ENCODE data around the gene OSBPL8. TPM values are rescaled to one million over a fixed set of nuclear protein-coding genes. Genes with fewer than 3 reads are reported as not detected.

OSBPL8 gene
- total and polyA plus RNA-seq, 4 donors = 6.9 to 32.5 (median 22.9) TPM

DNA sequence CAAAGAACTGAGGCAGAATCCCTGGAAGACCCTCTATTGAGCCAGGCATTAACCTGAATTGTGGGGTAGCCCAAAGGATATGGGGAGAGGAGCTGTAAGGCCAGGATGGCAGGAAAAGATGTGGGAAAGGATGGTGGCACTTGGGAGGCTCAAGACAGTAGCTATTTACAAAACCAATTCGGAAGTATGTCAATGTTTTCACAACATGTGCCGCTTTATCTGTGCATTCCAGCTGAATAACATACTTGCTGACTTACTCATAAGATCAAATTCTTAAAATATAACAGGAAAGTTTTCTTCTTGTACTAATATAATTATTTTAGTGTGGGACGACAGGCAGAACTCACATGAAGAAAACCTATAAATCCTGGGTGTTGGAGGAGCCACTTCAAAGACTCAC, 222.0 kb downstream of the OSBPL8 start:
- DNase-seq (ENCODE audit: low spot score) = no peak
- no peak overlapping the region for H3K27ac ChIP-seq (ENCODE audit: low read depth in 1 of 2, low read length in 2 of 2)
- WGBS = 80% methylated on average over 3 of the region's 3 CpGs
- H3K9ac ChIP-seq (ENCODE audit: low read depth in 1 of 2, low read length in 2 of 2) = no peak overlapping the region
- H3K4me1 ChIP-seq (ENCODE audit: control insufficient read depth in 4 of 4, insufficient read depth in 4 of 4, low read length in 3 of 4) = no peaks in the 10 kb centered on the region
- TF ChIP-seq EGR1 (IDR thresholded peaks at IDR 0.05; ENCODE audit: low read depth in 2 of 2) (no peak), RXRA (IDR thresholded peaks at IDR 0.05) (no peak), FOXA2 (IDR thresholded peaks at IDR 0.05) (no peak), TAF1 (conservative IDR thresholded peaks at IDR 0.05) (no peak), FOXA1 (IDR thresholded peaks at IDR 0.05) (no peak), YY1 (IDR thresholded peaks at IDR 0.05) (no peak)
- TF ChIP-seq, protein P1, sequence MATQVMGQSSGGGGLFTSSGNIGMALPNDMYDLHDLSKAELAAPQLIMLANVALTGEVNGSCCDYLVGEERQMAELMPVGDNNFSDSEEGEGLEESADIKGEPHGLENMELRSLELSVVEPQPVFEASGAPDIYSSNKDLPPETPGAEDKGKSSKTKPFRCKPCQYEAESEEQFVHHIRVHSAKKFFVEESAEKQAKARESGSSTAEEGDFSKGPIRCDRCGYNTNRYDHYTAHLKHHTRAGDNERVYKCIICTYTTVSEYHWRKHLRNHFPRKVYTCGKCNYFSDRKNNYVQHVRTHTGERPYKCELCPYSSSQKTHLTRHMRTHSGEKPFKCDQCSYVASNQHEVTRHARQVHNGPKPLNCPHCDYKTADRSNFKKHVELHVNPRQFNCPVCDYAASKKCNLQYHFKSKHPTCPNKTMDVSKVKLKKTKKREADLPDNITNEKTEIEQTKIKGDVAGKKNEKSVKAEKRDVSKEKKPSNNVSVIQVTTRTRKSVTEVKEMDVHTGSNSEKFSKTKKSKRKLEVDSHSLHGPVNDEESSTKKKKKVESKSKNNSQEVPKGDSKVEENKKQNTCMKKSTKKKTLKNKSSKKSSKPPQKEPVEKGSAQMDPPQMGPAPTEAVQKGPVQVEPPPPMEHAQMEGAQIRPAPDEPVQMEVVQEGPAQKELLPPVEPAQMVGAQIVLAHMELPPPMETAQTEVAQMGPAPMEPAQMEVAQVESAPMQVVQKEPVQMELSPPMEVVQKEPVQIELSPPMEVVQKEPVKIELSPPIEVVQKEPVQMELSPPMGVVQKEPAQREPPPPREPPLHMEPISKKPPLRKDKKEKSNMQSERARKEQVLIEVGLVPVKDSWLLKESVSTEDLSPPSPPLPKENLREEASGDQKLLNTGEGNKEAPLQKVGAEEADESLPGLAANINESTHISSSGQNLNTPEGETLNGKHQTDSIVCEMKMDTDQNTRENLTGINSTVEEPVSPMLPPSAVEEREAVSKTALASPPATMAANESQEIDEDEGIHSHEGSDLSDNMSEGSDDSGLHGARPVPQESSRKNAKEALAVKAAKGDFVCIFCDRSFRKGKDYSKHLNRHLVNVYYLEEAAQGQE (IDR thresholded peaks at IDR 0.05) = no peak
- TF ChIP-seq, protein P2, sequence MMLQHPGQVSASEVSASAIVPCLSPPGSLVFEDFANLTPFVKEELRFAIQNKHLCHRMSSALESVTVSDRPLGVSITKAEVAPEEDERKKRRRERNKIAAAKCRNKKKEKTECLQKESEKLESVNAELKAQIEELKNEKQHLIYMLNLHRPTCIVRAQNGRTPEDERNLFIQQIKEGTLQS (IDR thresholded peaks at IDR 0.05) = no peak
- H3K9me3 ChIP-seq (ENCODE audit: control insufficient read depth in 4 of 4, low read length in 3 of 4) = no peaks in the 10 kb centered on the region
- no peaks in the 10 kb centered on the region for H3K36me3 ChIP-seq (ENCODE audit: control insufficient read depth in 4 of 4, insufficient read depth in 3 of 4, low read depth in 1 of 4, low read length in 3 of 4)
- H3K4me3 ChIP-seq (ENCODE audit: low read depth in 1 of 3, low read length in 3 of 3) = no peak overlapping the region
- H3K27me3 ChIP-seq (ENCODE audit: control insufficient read depth in 4 of 4, insufficient read depth in 4 of 4, low read length in 3 of 4) = no peaks in the 10 kb centered on the region

DNA sequence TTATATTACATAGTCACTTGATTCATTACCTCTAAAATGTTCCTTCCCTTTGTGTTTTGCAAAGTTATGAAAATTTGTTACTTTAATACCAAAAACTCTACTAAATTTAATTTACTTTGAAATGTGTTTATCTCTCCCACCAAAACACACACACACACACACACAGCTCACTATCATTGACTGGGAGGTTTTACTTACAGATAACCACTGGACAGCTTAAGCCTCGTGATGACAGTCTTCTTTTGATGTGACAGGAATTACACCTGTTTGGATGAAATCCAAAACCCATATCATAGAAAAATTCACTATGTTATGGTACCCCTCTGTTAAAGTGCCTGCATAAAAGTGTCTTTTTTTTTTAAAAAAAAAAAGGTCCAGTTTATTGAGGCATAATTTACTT, 227.0 kb downstream of the OSBPL8 start:
- H3K9ac ChIP-seq (ENCODE audit: low read depth in 1 of 2, low read length in 2 of 2) = no peak overlapping the region
- no peaks in the 10 kb centered on the region for H3K4me1 ChIP-seq (ENCODE audit: control insufficient read depth in 4 of 4, insufficient read depth in 4 of 4, low read length in 3 of 4)
- H3K27me3 ChIP-seq (ENCODE audit: control insufficient read depth in 4 of 4, insufficient read depth in 4 of 4, low read length in 3 of 4) = no peaks in the 10 kb centered on the region
- H3K4me3 ChIP-seq (ENCODE audit: low read depth in 1 of 3, low read length in 3 of 3) = no peak overlapping the region
- no peak for DNase-seq (ENCODE audit: low spot score)
- H3K9me3 ChIP-seq (ENCODE audit: control insufficient read depth in 4 of 4, low read length in 3 of 4) = no peaks in the 10 kb centered on the region
- TF ChIP-seq RAD21 (IDR thresholded peaks at IDR 0.05) = no peak
- TF ChIP-seq SP1 (IDR thresholded peaks at IDR 0.05) = no peak
- no peaks in the 10 kb centered on the region for H3K36me3 ChIP-seq (ENCODE audit: control insufficient read depth in 4 of 4, insufficient read depth in 3 of 4, low read depth in 1 of 4, low read length in 3 of 4)
- 58% methylated on average over 1 of the region's 1 CpG for WGBS
- no peak overlapping the region for H3K27ac ChIP-seq (ENCODE audit: low read depth in 1 of 2, low read length in 2 of 2)

DNA sequence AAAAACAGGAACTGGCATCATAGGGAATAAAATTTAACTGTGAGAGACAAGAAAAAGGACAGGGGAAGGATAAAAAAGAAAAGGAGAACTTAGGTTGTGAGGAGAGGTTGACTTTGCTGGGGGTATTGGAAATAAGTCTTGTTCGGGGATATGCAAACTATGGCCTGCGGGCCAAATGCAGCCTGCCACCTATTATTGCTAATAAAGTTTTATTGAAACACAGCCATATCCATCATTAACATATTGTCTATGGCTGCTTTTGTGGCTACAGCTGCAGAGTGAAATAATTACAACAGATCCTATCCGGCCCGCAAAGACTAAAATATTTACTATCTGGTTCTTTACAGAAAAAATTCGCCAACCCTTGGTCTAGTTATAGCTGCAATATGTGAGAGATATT, 230.0 kb downstream of the OSBPL8 start:
- H3K4me1 ChIP-seq (ENCODE audit: control insufficient read depth in 4 of 4, insufficient read depth in 4 of 4, low read length in 3 of 4) = no peaks in the 10 kb centered on the region
- no peak overlapping the region for H3K27ac ChIP-seq (ENCODE audit: low read depth in 1 of 2, low read length in 2 of 2)
- no peak for DNase-seq (ENCODE audit: low spot score)
- no peak overlapping the region for H3K4me3 ChIP-seq (ENCODE audit: low read depth in 1 of 3, low read length in 3 of 3)
- no peaks in the 10 kb centered on the region for H3K27me3 ChIP-seq (ENCODE audit: control insufficient read depth in 4 of 4, insufficient read depth in 4 of 4, low read length in 3 of 4)
- no peaks in the 10 kb centered on the region for H3K9me3 ChIP-seq (ENCODE audit: control insufficient read depth in 4 of 4, low read length in 3 of 4)
- WGBS = 96% methylated on average over 5 of the region's 5 CpGs
- no peak overlapping the region for H3K9ac ChIP-seq (ENCODE audit: low read depth in 1 of 2, low read length in 2 of 2)
- H3K36me3 ChIP-seq (ENCODE audit: control insufficient read depth in 4 of 4, insufficient read depth in 3 of 4, low read depth in 1 of 4, low read length in 3 of 4) = no peaks in the 10 kb centered on the region
- TF ChIP-seq, protein P3, sequence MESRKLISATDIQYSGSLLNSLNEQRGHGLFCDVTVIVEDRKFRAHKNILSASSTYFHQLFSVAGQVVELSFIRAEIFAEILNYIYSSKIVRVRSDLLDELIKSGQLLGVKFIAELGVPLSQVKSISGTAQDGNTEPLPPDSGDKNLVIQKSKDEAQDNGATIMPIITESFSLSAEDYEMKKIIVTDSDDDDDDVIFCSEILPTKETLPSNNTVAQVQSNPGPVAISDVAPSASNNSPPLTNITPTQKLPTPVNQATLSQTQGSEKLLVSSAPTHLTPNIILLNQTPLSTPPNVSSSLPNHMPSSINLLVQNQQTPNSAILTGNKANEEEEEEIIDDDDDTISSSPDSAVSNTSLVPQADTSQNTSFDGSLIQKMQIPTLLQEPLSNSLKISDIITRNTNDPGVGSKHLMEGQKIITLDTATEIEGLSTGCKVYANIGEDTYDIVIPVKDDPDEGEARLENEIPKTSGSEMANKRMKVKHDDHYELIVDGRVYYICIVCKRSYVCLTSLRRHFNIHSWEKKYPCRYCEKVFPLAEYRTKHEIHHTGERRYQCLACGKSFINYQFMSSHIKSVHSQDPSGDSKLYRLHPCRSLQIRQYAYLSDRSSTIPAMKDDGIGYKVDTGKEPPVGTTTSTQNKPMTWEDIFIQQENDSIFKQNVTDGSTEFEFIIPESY (IDR thresholded peaks at IDR 0.05) = no peak
- TF ChIP-seq FOXA1 (IDR thresholded peaks at IDR 0.05) = no peak
- no peak for TF ChIP-seq TAF1 (conservative IDR thresholded peaks at IDR 0.05)
- no peak for TF ChIP-seq JUND (IDR thresholded peaks at IDR 0.05)
- TF ChIP-seq, protein P4, sequence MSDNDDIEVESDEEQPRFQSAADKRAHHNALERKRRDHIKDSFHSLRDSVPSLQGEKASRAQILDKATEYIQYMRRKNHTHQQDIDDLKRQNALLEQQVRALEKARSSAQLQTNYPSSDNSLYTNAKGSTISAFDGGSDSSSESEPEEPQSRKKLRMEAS (IDR thresholded peaks at IDR 0.05) = no peak
- TF ChIP-seq HNF4G (IDR thresholded peaks at IDR 0.05) = no peak
- TF ChIP-seq RXRA (IDR thresholded peaks at IDR 0.05) = no peak
- TF ChIP-seq, protein P2 (IDR thresholded peaks at IDR 0.05) = no peak
- no peak for TF ChIP-seq NR2F2 (IDR thresholded peaks at IDR 0.05)
- no peak for TF ChIP-seq YY1 (IDR thresholded peaks at IDR 0.05)
- TF ChIP-seq HNF4A (conservative IDR thresholded peaks at IDR 0.05) = no peak
- no peak for TF ChIP-seq GABPA (IDR thresholded peaks at IDR 0.05 in 1 of 2, conservative IDR thresholded peaks at IDR 0.05 in 1 of 2)
- TF ChIP-seq, protein P5, sequence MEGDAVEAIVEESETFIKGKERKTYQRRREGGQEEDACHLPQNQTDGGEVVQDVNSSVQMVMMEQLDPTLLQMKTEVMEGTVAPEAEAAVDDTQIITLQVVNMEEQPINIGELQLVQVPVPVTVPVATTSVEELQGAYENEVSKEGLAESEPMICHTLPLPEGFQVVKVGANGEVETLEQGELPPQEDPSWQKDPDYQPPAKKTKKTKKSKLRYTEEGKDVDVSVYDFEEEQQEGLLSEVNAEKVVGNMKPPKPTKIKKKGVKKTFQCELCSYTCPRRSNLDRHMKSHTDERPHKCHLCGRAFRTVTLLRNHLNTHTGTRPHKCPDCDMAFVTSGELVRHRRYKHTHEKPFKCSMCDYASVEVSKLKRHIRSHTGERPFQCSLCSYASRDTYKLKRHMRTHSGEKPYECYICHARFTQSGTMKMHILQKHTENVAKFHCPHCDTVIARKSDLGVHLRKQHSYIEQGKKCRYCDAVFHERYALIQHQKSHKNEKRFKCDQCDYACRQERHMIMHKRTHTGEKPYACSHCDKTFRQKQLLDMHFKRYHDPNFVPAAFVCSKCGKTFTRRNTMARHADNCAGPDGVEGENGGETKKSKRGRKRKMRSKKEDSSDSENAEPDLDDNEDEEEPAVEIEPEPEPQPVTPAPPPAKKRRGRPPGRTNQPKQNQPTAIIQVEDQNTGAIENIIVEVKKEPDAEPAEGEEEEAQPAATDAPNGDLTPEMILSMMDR (IDR thresholded peaks at IDR 0.05; ENCODE audit: low read depth, low read length, missing input control) = no peak

Measured in liver (tissue), 9 donors.